ENCODE results near the gene DDX20. TPM values are rescaled to one million over a fixed set of nuclear protein-coding genes. Genes with fewer than 3 reads are reported as not detected.

DDX20 gene
- polyA plus RNA-seq, 1 of the 3 experiments (the other 2 are of a cell fraction) = 3.8 TPM

DNA sequence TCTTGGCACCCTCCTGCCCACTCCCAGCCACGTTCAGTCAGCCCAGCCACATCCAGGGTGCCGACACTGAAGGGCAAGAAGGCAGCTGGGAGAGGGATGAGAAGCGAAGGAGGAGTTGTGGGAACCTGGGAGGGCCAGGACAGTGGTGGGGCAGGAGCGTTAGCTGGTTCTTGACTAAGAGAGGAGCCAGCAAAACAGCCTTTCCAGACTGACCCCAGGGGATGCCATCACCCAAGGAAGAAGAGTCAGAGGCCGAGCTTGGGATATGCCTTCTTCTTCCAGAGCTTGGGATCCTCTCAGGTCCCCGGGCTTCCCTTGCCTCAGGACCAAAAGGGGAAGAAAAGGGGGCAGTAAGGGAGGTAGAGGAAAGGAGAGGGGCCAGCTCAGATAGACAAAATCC, 23.7 kb upstream of the DDX20 start (continued):
- TF ChIP-seq, protein P1, sequence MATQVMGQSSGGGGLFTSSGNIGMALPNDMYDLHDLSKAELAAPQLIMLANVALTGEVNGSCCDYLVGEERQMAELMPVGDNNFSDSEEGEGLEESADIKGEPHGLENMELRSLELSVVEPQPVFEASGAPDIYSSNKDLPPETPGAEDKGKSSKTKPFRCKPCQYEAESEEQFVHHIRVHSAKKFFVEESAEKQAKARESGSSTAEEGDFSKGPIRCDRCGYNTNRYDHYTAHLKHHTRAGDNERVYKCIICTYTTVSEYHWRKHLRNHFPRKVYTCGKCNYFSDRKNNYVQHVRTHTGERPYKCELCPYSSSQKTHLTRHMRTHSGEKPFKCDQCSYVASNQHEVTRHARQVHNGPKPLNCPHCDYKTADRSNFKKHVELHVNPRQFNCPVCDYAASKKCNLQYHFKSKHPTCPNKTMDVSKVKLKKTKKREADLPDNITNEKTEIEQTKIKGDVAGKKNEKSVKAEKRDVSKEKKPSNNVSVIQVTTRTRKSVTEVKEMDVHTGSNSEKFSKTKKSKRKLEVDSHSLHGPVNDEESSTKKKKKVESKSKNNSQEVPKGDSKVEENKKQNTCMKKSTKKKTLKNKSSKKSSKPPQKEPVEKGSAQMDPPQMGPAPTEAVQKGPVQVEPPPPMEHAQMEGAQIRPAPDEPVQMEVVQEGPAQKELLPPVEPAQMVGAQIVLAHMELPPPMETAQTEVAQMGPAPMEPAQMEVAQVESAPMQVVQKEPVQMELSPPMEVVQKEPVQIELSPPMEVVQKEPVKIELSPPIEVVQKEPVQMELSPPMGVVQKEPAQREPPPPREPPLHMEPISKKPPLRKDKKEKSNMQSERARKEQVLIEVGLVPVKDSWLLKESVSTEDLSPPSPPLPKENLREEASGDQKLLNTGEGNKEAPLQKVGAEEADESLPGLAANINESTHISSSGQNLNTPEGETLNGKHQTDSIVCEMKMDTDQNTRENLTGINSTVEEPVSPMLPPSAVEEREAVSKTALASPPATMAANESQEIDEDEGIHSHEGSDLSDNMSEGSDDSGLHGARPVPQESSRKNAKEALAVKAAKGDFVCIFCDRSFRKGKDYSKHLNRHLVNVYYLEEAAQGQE (IDR thresholded peaks at IDR 0.05; ENCODE audit: low read depth, low read length) = no peak
- TF ChIP-seq ELF1 (IDR thresholded peaks at IDR 0.05) (no peak), POLR2AphosphoS5 (IDR thresholded peaks at IDR 0.05; ENCODE audit: low read depth, low read length) (no peak), FOSL2 (IDR thresholded peaks at IDR 0.05; ENCODE audit: borderline replicate concordance, low read depth) (no peak), JUND (IDR thresholded peaks at IDR 0.05) (no peak), TEAD4 (IDR thresholded peaks at IDR 0.05; ENCODE audit: borderline replicate concordance, insufficient read depth) (no peak)

DNA sequence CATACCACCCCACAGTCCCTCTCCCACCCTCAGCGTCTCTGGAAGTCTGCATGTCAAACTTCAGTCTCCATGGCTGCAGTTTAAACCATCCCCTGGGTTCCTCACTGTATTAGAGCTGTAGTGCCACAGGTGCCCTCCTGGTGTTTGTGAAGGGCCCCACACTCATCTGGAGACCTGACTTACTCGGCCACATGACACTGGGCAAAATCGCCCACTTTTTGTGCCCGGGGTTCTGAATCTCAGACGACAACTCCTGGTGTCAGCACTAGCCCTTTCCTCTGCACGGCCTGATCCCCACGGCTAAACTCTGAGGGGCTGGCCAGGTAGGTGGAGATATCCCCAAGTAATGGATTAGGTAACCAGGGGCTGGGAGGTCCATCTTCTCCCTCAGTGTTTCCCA, 23.0 kb upstream of the DDX20 start:
- POLR2A ChIA-PET = no interaction called here
- no peak overlapping the region for H3K27ac ChIP-seq (ENCODE audit: low read depth in 2 of 2, low read length in 1 of 2)
- H3K9ac ChIP-seq = no peak overlapping the region

DNA sequence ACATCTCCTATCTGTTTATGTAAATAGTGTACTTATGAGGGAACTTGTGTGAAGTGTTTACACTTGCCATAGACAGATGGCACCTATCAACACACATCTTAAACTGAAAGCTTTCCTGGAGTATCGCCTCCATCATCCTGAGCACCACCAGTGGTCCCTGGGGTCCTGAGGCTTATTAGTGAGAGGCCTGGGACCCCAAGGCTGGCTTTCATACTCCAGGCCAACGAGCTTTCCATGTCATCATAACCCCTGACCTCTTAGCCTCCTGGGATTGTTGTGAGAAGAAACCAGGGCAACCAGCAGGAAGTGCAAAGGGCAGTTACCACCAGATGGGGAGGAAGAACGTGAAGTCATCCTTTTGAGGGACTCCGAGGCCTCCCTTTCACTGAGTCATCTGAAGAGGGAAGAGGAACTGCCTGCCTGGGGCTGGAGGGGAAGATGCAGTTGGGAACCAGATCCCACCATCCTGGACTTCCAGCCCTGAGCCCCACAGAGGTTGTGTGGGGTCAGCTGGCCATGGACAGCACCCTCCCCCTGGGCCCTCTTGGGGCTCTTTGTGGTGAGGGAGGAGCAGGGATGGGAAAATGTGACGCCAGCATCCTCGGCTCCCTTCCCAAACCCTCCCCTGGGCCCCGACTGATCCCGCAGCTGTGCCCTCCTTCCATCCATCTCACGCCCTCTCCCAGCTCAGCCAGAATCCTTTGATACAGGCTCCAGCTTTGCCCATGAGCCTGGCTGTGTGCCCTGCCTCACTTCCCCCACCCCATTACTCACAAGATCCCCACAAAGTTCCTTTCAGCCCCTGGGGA, 22.3 kb upstream of the DDX20 start:
- POLR2A ChIA-PET = no interaction called here

More for the DNA sequence above, 23.0 kb upstream of the DDX20 start:
- no peaks in the 10 kb centered on the region for H3K9me3 ChIP-seq
- peaks cover 2 to 11% of the 10 kb centered on the region in 2 experiments; a peak in 3 of 4 replicates for H3K4me1 ChIP-seq (ENCODE audit: control insufficient read depth in 1 of 2, insufficient read depth in 2 of 2, low read depth in 1 of 2, low read length in 1 of 2)
- no peak overlapping the region for H2AFZ ChIP-seq (ENCODE audit: low read depth)
- H4K20me1 ChIP-seq (ENCODE audit: insufficient read depth) = no peaks in the 10 kb centered on the region
- CTCF ChIA-PET = interaction anchor here (1.6 kb wide), 1 partner anchor 37 kb away, joined by 4 read pairs; no protein-coding TSS in a partner anchor
- H3F3A ChIP-seq (replicated peaks; ENCODE audit: insufficient read depth) = no peaks in the 10 kb centered on the region
- TF ChIP-seq RFX5 (IDR thresholded peaks at IDR 0.05; ENCODE audit: low read length) (no peak), EZH2phosphoT487 (IDR thresholded peaks at IDR 0.05; ENCODE audit: borderline replicate concordance, low read depth) (no peak), JUND (IDR thresholded peaks at IDR 0.05) (no peak), POLR2AphosphoS5 (IDR thresholded peaks at IDR 0.05; ENCODE audit: low read depth, low read length) (no peak)
- 85% methylated on average over 5 of the region's 7 CpGs for WGBS (ENCODE audit: low lambda C conversion rate)
- H3K79me2 ChIP-seq (ENCODE audit: insufficient read depth) = no peaks in the 10 kb centered on the region
- no peak overlapping the region for H3K4me3 ChIP-seq (ENCODE audit: low read depth in 2 of 2, low read length in 1 of 2)
- H3K36me3 ChIP-seq (replicated peaks in 1 of 2; ENCODE audit: control insufficient read depth in 1 of 2, insufficient read depth in 2 of 2, low read length in 1 of 2) = no peaks in the 10 kb centered on the region
- no peaks in the 10 kb centered on the region for H3K27me3 ChIP-seq (ENCODE audit: insufficient read depth)
- H3K9me2 ChIP-seq = no peaks in the 10 kb centered on the region
- H3K4me2 ChIP-seq = no peak overlapping the region
- no peak for DNase-seq

More for the DNA sequence above, 22.3 kb upstream of the DDX20 start:
- Histone ChIP-seq H3K79me2 (ENCODE audit: insufficient read depth) (no peaks in the 10 kb centered on the region), H3K4me3 (ENCODE audit: low read depth in 2 of 2, low read length in 1 of 2) (no peak overlapping the region), H2AFZ (ENCODE audit: low read depth) (no peak overlapping the region), H3K36me3 (replicated peaks in 1 of 2; ENCODE audit: control insufficient read depth in 1 of 2, insufficient read depth in 2 of 2, low read length in 1 of 2) (no peaks in the 10 kb centered on the region), H4K20me1 (ENCODE audit: insufficient read depth) (no peaks in the 10 kb centered on the region), H3K27me3 (ENCODE audit: insufficient read depth) (no peaks in the 10 kb centered on the region), H3F3A (replicated peaks; ENCODE audit: insufficient read depth) (no peaks in the 10 kb centered on the region), H3K9me2 (no peaks in the 10 kb centered on the region), H3K9ac (no peak overlapping the region), H3K4me2 (no peak overlapping the region), H3K4me1 (ENCODE audit: control insufficient read depth in 1 of 2, insufficient read depth in 2 of 2, low read depth in 1 of 2, low read length in 1 of 2) (peaks cover 8 to 15% of the 10 kb centered on the region in 2 experiments; a peak in 3 of 4 replicates), H3K27ac (ENCODE audit: low read depth in 2 of 2, low read length in 1 of 2) (no peak overlapping the region), H3K9me3 (no peaks in the 10 kb centered on the region)
- CTCF ChIA-PET = interaction anchor here (1.6 kb wide), 1 partner anchor 36 kb away, joined by 4 read pairs; no protein-coding TSS in a partner anchor
- TF ChIP-seq RCOR1 (IDR thresholded peaks at IDR 0.05; ENCODE audit: low read length) = no peak
- no peak for DNase-seq
- WGBS (ENCODE audit: low lambda C conversion rate) = 71% methylated on average over 7 of the region's 9 CpGs

Measured in SK-N-SH (cell line).